HCEC 1CT (cell line): ENCODE data around the gene POTEC.
"Not testable (repeated sequence)": the region's sequence is repeated elsewhere in the genome, so short reads cannot be mapped to it uniquely, and the experiment has no call there.

Source experiments
- DNase-seq: peaks from one replicate; pipeline ENCODE4 v3.0.0-alpha.2; 2017

Gene POTEC

DNA sequence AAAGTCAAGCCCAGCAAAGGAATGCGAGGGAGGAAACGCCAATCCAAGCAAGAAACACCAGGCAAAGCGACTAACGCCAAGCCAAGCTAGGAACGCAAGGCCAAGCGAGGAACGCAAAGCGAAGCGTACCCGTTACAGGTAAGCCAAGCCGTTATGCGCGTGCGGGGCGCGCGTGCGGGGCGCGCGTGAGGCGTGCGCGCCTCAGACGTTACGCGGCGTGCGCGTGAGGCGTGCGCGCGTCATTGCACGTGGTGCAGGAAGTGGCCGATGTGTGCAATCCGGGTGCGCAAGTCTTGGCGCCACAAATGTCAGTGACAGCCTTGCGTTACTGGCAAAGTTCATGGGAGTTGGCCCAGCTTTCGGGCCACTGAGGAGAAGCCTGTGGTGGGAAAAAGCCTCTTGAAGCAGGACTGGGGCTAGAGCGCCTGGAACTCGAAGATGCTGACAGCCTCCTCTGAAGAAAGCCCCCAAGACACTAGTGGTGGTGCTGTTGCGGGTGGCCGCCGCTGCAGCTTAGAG, at the start of gene POTEC:
Gene POTEC, minus strand, starts transcription at position 155 of the 519 bp plus-strand sequence. CDS start 454 bp downstream, outside the sequence.
- not testable (repeated sequence) for DNase-seq

DNA sequence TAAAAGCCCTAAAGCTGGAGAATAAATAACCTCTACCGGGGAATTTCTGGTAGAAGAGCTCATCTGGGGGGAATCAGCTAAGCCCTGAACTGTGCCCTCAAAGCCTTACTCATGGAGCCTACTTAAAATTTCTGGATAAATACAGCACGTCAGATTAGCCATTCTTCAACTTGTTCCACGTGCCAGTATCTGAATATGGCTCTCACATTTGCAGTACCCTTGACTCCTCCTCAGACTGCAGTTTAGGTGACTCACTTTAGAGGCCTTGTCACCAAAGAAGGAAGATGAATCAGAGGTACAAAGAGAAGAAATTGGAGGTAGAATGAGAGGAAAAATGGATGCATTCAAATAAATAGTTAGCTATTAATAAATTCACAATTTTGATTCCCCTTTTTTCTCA, 34.6 kb upstream of the POTEC start:
- no peak for DNase-seq

DNA sequence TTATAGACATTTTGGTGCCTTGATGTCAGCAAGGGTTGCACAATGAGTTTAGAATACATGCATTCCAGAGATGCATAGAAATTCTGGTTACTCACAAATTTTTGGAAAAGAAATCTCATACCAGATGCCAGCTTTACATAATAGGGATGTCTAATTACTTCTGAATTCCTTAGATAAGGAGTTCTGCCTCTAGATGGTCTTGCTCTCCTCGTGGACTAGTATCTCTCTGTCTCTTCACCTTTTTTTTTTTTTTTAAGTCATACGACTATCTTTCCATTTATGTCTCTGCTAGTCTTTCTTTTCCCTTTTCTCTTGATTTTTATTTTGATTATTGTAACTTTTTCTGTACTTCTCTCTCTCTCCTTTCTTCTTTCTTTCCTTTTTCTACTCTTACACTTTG, 16.1 kb upstream of the POTEC start:
- not testable (repeated sequence) for DNase-seq

DNA sequence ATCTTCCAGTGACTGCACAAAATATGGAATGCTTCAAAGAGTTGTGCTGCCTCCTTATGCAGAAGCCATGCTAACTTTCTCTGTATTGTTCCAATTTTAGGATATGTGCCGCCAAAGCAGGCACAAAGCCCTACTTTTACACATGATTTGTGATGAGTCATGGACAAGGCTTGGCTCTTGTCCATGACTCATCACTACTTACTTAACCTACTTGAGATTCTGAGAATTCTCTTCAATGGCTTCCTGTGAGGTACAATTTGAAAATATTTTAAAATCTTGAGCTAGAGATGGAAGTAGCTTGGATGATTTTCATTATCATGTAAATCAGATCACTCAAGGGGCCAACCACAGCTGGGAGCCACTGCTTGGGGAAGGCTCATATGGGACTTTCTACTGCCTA, 11.7 kb downstream of the POTEC start:
- not testable (repeated sequence) for DNase-seq

DNA sequence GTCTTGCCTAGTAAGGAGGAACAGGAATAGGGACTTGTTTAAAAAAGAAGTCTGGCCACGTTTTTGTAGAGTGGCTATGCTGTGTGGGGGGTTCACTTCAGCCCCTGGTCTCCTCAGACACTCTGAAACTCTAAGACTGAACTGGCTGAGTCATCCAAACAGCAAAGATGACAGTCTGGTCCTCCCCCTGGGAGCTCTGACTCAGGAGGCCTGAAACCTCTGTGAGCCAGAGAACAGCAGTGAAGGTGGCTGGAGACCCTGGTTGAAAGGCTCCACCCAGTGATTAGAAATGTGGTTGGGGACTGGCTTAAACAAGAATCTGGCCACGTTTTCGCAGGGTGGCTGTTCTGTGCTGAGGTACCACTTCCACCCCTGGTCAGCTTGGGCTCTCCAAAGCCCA, 32.7 kb downstream of the POTEC start:
- not testable (repeated sequence) for DNase-seq

DNA sequence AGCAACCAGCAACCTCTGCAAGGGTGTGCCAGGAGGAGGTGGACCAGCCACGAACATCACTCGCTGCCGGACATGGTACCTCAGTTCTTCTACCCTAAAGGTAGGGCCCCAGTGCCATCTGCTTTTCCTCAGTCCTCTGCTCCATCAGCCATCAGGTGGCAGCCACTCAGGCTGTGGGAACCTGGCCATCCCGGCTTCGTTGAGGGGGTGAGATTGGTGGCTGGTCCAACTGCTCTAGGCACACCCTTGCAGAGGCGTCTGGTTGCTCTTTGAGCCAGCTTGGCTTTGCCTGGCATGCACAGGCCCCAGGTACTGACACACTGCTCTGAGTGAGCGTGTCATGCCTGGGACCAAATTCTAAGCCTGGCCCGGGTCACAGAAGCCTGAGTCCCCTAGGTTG, 39.7 kb downstream of the POTEC start:
- DNase-seq = not testable (repeated sequence)

DNA sequence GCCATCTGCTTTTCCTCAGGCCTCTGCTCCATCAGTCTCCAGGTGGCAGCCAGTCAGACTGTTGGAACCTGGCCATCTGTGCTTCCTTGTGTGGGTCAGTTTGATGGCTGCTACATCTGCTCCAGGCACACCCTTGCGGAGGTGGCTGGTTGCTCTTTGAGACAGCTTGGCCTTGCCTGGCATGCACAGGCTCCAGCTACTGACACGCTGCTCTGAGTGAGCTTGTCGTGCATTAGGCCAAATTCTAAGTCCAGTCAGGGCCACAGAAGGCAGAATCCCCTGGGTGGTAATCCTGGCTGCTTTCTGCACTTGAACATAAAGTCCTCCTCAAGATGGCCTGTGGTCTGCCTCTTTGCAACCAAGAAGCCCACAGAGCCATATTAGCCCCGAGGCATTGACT, 41.5 kb downstream of the POTEC start:
- not testable (repeated sequence) for DNase-seq

DNA sequence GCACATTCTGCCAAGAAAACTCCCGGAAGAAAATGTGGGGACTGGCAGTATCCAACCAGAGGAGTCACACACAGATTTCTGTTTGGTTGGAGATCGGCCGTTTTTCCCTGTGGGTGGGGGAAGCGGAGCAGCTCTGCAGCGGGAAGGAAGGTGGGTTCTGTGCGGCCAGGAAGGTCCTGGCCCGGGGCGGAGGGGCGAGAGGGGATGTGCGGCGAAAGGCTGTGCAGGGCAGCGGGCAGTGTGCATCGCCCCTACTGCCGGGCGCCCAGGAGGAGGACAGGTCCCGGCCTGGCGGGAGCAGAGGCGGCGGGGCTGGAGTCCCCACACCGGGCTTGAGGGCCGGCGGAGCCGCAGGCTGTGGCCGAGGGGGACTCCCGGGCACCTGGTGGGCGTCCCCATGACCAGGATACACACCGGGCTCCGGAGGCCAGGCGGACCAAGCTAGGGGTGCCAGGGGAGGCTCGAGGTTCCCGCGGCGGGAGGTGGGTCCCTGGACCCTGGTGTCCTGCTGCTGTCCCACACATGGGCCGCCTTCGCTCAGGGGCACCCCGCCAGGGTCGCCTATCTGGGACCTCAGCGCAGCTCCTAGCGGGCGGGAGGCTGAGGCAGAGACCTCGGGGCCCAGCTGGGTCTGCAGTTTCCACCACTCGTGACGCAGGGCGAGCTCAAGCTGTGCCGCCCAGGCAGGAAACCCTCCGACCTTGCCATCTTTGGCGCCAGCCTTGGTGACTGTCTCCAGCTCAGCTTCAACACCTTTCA, 54.0 kb downstream of the POTEC start:
- DNase-seq = not testable (repeated sequence)

DNA sequence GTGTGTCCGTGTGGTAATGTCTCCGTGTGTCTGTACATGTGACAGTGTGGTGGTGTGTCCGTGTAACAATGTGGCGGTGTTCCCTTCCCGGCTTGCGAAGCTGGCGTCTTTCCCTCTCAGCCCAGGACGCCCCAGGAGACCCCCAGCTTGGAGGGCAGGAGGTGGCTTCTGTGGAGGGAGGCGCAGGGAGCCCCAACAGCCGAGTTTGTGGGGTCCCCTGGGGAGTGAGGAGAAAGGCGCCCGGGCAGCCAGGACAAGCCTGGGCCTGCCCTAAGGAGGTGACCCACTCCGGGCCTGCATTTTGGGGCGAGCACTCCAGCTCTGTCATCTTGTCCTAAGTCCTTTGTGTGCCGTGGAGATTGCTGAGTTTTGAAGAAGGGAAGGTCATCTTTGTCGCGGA, 54.6 kb downstream of the POTEC start:
- not testable (repeated sequence) for DNase-seq

DNA sequence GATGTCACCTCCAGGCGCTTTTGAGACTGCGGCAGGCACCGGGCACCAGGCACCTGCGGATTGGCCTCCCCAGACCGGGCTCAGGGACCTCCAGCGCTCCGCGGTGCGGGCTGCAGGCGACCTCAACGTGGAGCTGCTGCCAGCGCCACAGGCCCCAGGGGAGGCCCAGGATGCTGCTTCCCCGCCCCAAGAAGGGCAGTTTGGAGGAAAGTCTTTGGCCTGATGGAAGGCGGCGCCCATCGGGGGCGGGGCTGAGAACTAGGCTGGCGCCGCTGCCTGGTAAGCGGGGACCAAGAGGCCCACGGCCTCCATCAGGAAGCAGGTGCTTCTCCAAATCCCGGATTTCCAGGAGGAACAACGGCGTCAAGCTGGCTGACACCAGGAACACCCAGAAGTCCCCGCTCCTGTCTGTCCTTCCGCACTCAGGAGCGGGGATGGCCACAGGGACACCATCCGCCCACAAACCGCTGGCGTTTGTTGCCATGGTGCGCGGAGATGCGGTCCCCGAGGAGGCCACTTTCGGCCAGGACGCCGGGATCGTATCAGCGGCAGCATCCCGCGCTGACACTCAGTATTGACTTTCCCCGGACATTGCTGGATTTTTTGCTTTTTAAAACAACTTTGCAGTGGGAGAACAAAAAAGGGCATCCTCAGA, 56.3 kb downstream of the POTEC start:
- not testable (repeated sequence) for DNase-seq

DNA sequence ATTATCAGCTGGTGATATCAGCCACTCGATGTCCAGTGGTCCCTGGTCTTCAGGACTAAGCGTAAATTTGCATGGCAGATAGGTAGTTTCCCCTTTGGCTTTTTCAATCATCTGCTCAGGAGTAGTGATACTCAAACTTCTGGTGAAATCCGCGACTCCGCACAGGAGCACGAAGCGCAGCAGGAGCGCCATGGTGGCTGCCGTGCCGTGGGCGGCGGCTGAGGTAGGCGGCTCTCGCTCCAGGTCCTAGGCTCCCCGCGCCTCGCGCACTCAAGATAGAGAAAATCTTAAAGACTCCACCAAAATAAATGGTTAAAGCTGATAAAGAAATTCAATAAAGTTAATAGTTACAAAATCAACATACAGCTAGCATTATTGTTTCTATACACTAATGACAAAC, 64.3 kb downstream of the POTEC start:
- DNase-seq = not testable (repeated sequence)

DNA sequence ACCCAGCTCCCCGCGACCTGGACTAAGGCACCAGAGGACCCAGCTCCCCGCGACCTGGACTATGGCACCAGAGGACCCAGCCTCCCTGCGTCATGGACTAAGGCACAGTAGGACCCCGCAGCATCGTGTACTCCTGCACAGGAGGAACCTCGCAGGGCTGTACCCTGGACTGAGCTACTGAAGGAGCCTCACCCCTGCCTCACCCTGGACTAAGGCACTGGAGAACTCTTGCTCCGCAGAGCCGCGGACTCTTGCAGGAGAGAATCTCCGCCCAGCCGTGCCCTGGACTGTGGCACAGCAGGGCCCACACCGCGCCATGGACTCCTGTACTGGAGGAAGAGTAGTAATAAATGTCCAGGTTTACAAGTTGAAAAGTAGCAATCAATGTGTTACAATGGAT, 67.9 kb downstream of the POTEC start:
- DNase-seq = not testable (repeated sequence)

DNA sequence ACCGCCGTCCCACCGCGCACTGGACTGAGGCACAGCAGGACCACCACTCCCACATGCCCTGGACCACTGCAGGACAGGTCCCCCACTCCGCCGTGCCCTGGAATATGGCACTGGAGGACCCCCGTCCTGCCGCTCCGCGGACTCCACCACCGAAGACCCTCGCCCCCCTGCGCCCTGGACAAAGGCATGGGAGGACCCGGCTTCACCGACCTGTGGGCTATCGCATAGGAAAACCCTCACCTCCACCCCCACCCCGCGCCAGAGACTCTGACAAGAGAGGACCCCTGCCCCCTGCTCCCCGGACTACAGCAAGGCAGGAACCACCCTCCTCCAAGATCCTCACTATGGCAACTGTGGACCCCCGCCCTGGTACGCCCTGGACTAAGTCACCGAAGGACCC, 68.6 kb downstream of the POTEC start:
- not testable (repeated sequence) for DNase-seq

DNA sequence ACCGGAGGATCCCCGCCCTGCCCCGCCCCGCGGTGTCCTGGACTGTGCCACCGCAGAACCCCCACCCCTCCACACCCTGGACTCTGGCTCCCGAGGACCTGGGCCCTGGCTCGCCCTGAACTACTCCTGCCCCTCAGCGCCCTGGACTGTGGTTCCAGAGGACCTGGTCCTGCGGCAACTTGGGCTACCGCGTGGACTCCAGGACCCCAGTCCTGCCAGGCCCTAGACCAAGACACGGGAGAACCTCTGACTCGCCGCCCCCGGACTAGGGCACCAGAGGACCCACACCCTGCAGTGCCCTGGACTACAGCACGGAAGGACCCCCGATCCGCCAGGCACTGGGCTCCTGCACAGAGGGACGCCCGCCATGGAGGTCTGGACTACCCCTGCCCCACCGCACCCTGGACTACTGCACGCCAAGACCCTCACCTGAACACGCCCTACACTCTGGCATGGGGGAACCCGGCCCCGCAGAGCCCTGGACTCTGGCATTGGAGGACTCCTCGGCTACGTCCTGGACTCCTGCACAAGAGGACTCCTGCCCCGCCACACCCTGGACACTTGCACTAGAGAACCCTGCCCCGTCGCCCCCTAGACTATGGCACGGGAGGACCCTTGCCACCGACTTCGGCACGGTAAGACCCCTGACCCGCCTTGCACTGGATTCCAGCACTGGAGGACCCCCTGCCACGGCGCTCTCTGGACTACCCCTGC, 69.2 kb downstream of the POTEC start:
- DNase-seq = not testable (repeated sequence)

DNA sequence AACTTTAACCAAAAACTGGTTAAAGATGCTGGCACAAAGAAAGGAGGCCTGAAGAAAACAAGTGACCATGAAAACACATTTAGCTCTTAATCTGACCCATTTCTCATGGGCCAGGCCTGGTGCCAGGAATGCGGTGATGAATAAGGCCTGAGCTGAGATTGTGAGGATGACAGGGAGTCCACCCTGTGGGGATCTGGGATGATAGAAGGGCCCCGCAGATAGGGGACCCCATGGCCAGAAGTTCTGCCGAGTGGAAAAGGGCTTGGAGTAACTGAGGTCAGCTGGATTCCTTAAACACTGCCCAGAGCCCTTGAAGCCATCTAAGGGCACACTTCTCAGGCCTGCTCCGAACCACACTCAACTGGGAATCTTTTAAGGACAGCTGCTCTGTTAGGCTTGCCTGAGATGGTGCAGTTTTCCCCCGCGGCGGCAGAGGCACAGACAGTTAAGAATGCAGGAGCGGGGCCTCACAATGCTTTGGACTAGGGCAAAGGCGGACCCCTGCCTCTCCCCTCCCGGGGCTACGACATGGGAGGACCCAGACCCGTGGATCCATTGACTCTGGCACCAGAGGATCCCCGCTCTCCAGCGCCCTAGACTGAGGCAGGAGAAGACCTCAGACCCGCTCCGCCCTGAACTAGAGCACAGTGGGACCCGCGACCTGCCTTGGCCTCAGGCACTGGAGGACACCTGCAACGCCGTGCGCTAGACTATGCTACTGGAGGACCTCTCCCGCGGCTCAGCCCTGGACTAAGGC, 70.0 kb downstream of the POTEC start:
- DNase-seq = not testable (repeated sequence)

DNA sequence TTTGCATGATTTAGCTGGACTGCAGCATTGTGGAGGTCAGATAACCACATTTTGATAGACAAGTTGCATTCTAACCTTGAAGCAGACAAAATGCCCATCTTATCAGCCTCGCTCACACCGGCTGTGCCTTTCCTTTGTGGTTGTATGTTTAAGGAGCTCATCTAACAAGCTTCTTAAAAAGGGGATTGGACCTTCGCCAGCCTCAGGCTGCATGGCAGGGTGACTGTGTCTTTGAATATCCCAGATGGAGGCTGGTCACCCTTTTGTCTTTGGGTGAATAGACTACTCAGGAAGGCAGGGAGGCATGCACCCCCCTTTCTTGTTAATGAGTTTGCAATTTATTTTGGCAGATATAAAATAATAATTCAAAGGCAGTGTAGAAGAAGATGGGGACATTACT, 72.1 kb downstream of the POTEC start:
- DNase-seq = not testable (repeated sequence)

DNA sequence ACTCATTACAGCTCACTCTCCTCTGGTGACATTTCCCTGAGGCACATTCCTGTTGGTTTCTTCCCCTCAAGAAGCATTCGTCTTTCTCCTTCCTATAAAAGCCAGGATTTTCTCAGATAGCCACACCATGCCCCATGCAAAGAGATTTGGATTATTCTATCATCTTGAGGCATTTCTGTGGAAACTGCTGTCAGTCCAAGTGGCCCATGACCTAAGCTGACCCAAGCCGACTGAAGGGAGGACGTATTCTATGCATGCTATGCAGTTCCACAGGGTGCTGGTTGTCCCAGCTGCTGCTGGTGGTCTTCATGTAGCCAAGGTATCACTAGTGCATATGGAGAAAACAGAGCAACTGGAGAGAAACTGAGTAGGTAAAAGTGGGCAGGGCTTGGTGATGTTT, 73.0 kb downstream of the POTEC start:
- not testable (repeated sequence) for DNase-seq

DNA sequence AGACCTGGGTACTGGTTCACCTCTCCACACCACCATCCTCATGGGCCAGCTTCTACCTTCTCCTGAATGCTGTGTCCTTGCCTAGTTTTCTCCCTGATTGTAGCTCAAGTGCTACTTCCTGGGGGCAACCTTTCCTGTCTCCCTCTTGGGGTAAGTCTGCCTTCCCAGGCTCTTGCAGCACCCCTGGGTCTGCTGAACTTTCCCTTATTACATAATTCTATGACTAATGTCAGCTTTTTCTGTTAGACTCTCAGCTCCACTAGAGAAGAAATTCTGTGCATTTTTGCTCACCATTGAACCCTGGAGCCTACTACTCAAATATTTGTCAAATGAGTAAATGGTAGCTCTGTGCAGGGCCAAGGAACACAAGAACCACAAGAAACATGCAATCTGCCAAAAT, 73.4 kb downstream of the POTEC start:
- not testable (repeated sequence) for DNase-seq

DNA sequence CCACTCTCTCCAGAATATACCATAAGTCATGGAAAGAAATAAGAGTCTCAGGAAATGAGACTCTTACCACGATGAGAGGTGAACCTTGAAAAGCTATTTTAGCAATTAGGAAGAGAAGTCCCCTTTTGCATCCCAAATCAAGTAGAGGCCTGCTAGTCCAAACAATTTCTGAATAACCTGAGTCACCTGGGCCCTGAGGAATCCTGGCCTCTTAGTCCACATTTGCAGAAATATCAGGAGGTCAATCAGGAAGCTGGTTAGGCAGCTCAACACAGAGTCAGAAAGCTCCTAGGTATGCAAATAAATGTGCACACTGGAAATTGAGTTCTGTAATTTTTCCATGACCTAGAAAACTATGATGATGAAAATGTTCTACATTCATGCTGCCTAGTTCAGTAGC, 77.4 kb downstream of the POTEC start:
- not testable (repeated sequence) for DNase-seq
